Choroid plexus epithelial cell (primary cell): Measurements from ENCODE around the gene IQCF6.
A peak's percentile ranks its signal among the peaks of the same experiment; 100 is the strongest.

Experiments
- DNase-seq: peaks from one replicate; pipeline ENCODE4 v3.0.0-alpha.2; 2010; ENCODE audit warnings: low read depth
- H3K4me3 ChIP-seq: 2 replicates; pipeline ENCODE4 v1.5.1; 2011; ENCODE audit warnings: low read depth, mild to moderate bottlenecking, control low read depth, low read length, moderate library complexity
- CTCF ChIP-seq: conservative IDR thresholded peaks from 2 replicates; pipeline ENCODE4 v1.5.1; 2011; ENCODE audit warnings: low read depth, mild to moderate bottlenecking, control low read depth, inconsistent platforms, low read length, moderate library complexity

IQCF6 gene

GRCh38 chr3:51814034-51814433 lies 35.0 kb upstream of the IQCF6 start:
- no peak overlapping the region for H3K4me3 ChIP-seq
- no peak for DNase-seq
- no peak for TF ChIP-seq CTCF

GRCh38 chr3:51813539-51813938 lies 34.5 kb upstream of the IQCF6 start:
- no peak for TF ChIP-seq CTCF
- no peak for DNase-seq
- H3K4me3 ChIP-seq, result no peak overlapping the region

- no peak for TF ChIP-seq CTCF
- H3K4me3 ChIP-seq, result no peak overlapping the region
- no peak for DNase-seq
Measured at GRCh38 chr3:51808934-51809333, 29.9 kb upstream of the IQCF6 start.

- TF ChIP-seq CTCF, result no peak
- DNase-seq, result no peak
Measured at GRCh38 chr3:51802106-51802703, 23.2 kb upstream of the IQCF6 start.

GRCh38 chr3:51800750-51801125 lies 21.7 kb upstream of the IQCF6 start:
- no peak for TF ChIP-seq CTCF
- no peak overlapping the region for H3K4me3 ChIP-seq
- no peak for DNase-seq

More at GRCh38 chr3:51802106-51802703, 23.2 kb upstream of the IQCF6 start:
- H3K4me3 ChIP-seq, result no peak overlapping the region

- peak; percentile 76 for TF ChIP-seq CTCF
- DNase-seq, result peak; percentile 88
- no peak overlapping the region for H3K4me3 ChIP-seq
Measured at GRCh38 chr3:51799879-51800749, 21.1 kb upstream of the IQCF6 start.
